HEK293 (cell line): ENCODE results near the gene LPIN1.

Experiments used
- KLF1 ChIP-seq: fragments of 450-650 bp; formaldehyde crosslinking; IDR thresholded peaks from 2 replicates; pipeline ENCODE4 v1.5.1; 2016; ENCODE audit warnings: missing biosample characterization, missing genetic modification characterization
- ZBTB8A ChIP-seq: fragments of 450-650 bp; formaldehyde crosslinking; IDR thresholded peaks from 2 replicates; pipeline ENCODE4 v1.5.1; 2016; ENCODE audit warnings: missing biosample characterization, missing genetic modification characterization
- ZNF133 ChIP-seq: fragments of 450-650 bp; formaldehyde crosslinking; IDR thresholded peaks from 2 replicates; pipeline ENCODE4 v1.5.1; 2016; ENCODE audit warnings: missing biosample characterization, missing genetic modification characterization
- ZNF138 ChIP-seq: fragments of 450-650 bp; formaldehyde crosslinking; IDR thresholded peaks from 2 replicates; pipeline ENCODE4 v1.5.1; 2016; ENCODE audit warnings: missing biosample characterization, missing genetic modification characterization, borderline replicate concordance
- ZNF174 ChIP-seq: fragments of 450-650 bp; formaldehyde crosslinking; IDR thresholded peaks from 2 replicates; pipeline ENCODE4 v1.5.0; 2017; ENCODE audit warnings: missing biosample characterization, mild to moderate bottlenecking, missing genetic modification characterization
- ZNF23 ChIP-seq: fragments of 450-650 bp; formaldehyde crosslinking; IDR thresholded peaks from 2 replicates; pipeline ENCODE4 v1.5.1; 2016; ENCODE audit warnings: missing biosample characterization, missing genetic modification characterization, borderline replicate concordance
- ZNF529 ChIP-seq: fragments of 450-650 bp; formaldehyde crosslinking; IDR thresholded peaks from 2 replicates; pipeline ENCODE4 v1.5.1; 2017; ENCODE audit warnings: missing genetic modification characterization, missing biosample characterization; ENCODE audit not compliant: insufficient replicate concordance
- ZNF530 ChIP-seq: fragments of 450-650 bp; formaldehyde crosslinking; IDR thresholded peaks from 2 replicates; pipeline ENCODE4 v1.5.1; 2016; ENCODE audit warnings: low read depth, missing biosample characterization, missing genetic modification characterization
- ZNF626 ChIP-seq: fragments of 450-650 bp; sonication (Bioruptor Pico); formaldehyde crosslinking; IDR thresholded peaks from 2 replicates; pipeline ENCODE4 v1.5.1; 2018; ENCODE audit warnings: missing biosample characterization, missing genetic modification characterization, inconsistent platforms
- ZSCAN30 ChIP-seq: fragments of 450-650 bp; IDR thresholded peaks from 2 replicates; pipeline ENCODE4 v1.5.1; 2018; ENCODE audit warnings: missing biosample characterization, mild to moderate bottlenecking, missing genetic modification characterization, moderate library complexity
- TF ChIP-seq, protein P1 (sequence below): fragments of 450-650 bp; formaldehyde crosslinking; IDR thresholded peaks from 2 replicates; pipeline ENCODE4 v1.5.1; 2016; ENCODE audit warnings: missing biosample characterization, missing genetic modification characterization
- TF ChIP-seq, protein P2 (sequence below): fragments of 450-650 bp; formaldehyde crosslinking; IDR thresholded peaks from 2 replicates; pipeline ENCODE4 v1.5.1; 2016; ENCODE audit warnings: missing biosample characterization, missing genetic modification characterization, low read depth
- TF ChIP-seq, protein P3 (sequence below): fragments of 450-650 bp; formaldehyde crosslinking; IDR thresholded peaks from 2 replicates; pipeline ENCODE4 v1.5.1; 2016; ENCODE audit warnings: missing biosample characterization, missing genetic modification characterization
- TF ChIP-seq, protein P4 (sequence below): fragments of 450-650 bp; formaldehyde crosslinking; conservative IDR thresholded peaks from 2 replicates; pipeline ENCODE4 v1.5.1; 2016; ENCODE audit warnings: low read depth, missing biosample characterization, missing genetic modification characterization

DNA sequence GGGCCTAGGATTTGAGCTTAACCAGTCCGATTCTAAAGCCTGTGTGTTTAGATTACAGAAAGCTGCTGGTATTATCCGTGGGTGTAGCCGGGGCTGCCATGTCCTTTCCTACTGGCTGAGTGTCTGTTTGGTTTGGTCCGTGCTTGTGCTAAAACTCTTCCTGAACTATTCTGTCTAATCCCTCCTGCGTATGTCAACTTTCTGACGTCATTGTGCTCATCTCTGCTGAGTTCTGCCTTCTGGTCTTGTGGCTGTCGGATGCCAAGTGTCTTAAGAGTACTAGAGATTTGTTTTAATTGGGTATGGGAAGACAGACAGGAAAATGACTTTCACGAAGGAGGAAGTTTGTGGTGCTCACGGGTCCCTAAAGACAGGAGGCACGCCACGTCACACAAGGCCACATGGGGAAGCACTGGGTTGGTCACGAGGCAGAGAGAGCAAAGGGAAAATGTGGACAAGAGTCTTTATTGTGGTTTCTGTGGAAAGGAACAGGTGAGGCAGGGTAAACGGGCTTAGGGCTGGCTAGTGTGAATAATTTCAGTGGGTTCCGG, 44.6 kb upstream of the LPIN1 start:
- TF ChIP-seq, protein P1, sequence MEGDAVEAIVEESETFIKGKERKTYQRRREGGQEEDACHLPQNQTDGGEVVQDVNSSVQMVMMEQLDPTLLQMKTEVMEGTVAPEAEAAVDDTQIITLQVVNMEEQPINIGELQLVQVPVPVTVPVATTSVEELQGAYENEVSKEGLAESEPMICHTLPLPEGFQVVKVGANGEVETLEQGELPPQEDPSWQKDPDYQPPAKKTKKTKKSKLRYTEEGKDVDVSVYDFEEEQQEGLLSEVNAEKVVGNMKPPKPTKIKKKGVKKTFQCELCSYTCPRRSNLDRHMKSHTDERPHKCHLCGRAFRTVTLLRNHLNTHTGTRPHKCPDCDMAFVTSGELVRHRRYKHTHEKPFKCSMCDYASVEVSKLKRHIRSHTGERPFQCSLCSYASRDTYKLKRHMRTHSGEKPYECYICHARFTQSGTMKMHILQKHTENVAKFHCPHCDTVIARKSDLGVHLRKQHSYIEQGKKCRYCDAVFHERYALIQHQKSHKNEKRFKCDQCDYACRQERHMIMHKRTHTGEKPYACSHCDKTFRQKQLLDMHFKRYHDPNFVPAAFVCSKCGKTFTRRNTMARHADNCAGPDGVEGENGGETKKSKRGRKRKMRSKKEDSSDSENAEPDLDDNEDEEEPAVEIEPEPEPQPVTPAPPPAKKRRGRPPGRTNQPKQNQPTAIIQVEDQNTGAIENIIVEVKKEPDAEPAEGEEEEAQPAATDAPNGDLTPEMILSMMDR (tag by site-specific recombination), result no peak
- TF ChIP-seq, protein P2, sequence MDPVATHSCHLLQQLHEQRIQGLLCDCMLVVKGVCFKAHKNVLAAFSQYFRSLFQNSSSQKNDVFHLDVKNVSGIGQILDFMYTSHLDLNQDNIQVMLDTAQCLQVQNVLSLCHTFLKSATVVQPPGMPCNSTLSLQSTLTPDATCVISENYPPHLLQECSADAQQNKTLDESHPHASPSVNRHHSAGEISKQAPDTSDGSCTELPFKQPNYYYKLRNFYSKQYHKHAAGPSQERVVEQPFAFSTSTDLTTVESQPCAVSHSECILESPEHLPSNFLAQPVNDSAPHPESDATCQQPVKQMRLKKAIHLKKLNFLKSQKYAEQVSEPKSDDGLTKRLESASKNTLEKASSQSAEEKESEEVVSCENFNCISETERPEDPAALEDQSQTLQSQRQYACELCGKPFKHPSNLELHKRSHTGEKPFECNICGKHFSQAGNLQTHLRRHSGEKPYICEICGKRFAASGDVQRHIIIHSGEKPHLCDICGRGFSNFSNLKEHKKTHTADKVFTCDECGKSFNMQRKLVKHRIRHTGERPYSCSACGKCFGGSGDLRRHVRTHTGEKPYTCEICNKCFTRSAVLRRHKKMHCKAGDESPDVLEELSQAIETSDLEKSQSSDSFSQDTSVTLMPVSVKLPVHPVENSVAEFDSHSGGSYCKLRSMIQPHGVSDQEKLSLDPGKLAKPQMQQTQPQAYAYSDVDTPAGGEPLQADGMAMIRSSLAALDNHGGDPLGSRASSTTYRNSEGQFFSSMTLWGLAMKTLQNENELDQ (tag by site-specific recombination), result no peak
- TF ChIP-seq ZNF138 (tag by site-specific recombination) (no peak), ZNF626 (tag by site-specific recombination) (no peak), ZSCAN30 (no peak), ZNF133 (no peak), ZNF530 (tag by site-specific recombination) (no peak), KLF1 (tag by site-specific recombination) (no peak), ZNF23 (no peak), ZNF529 (tag by site-specific recombination) (no peak), ZBTB8A (tag by site-specific recombination) (no peak), ZNF174 (tag by site-specific recombination) (no peak)
- TF ChIP-seq, protein P3, sequence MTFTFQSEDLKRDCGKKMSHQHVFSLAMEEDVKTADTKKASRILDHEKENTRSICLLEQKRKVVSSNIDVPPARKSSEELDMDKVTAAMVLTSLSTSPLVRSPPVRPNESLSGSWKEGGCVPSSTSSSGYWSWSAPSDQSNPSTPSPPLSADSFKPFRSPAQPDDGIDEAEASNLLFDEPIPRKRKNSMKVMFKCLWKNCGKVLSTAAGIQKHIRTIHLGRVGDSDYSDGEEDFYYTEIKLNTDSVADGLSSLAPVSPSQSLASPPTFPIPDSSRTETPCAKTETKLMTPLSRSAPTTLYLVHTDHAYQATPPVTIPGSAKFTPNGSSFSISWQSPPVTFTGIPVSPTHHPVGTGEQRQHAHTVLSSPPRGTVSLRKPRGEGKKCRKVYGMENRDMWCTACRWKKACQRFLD (tag by site-specific recombination), result no peak
- TF ChIP-seq, protein P4, sequence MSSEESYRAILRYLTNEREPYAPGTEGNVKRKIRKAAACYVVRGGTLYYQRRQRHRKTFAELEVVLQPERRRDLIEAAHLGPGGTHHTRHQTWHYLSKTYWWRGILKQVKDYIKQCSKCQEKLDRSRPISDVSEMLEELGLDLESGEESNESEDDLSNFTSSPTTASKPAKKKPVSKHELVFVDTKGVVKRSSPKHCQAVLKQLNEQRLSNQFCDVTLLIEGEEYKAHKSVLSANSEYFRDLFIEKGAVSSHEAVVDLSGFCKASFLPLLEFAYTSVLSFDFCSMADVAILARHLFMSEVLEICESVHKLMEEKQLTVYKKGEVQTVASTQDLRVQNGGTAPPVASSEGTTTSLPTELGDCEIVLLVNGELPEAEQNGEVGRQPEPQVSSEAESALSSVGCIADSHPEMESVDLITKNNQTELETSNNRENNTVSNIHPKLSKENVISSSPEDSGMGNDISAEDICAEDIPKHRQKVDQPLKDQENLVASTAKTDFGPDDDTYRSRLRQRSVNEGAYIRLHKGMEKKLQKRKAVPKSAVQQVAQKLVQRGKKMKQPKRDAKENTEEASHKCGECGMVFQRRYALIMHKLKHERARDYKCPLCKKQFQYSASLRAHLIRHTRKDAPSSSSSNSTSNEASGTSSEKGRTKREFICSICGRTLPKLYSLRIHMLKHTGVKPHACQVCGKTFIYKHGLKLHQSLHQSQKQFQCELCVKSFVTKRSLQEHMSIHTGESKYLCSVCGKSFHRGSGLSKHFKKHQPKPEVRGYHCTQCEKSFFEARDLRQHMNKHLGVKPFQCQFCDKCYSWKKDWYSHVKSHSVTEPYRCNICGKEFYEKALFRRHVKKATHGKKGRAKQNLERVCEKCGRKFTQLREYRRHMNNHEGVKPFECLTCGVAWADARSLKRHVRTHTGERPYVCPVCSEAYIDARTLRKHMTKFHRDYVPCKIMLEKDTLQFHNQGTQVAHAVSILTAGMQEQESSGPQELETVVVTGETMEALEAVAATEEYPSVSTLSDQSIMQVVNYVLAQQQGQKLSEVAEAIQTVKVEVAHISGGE (tag by site-specific recombination), result no peak
